Activated T-cell treated with anti-CD3 and anti-CD28 coated beads, Interleukin-2, amount 50 U/mL, for 72 hours (primary cell): ENCODE results near the gene KLF3. TPM values are rescaled to one million over a fixed set of nuclear protein-coding genes. Genes with fewer than 3 reads are reported as not detected.

Experiments
- total RNA-seq, 2 donors: library from RNA; stranded (reverse); gene quantifications; one replicate each; pipeline ENCODE4 v1.2.3, GENCODE V29; 2022

Gene KLF3
- total RNA-seq, 2 donors from 2014 or later = 7.4 to 9.6 TPM

Other genes with a start within 250 kb of the KLF3 start
- under 1 TPM in 1 of 2 donors, not detected in 1; 0.12 TPM for gene TLR10, start 118.8 kb downstream of the KLF3 start, total RNA-seq
- gene TLR1, start 140.6 kb downstream of the KLF3 start, total RNA-seq = 1 to 10 TPM; 1.9 to 3.2 TPM
- 1 to 10 TPM; 3.6 to 3.8 TPM for gene TLR6, start 192.6 kb downstream of the KLF3 start, total RNA-seq
- under 1 TPM; 0.48 to 0.83 TPM for gene FAM114A1, start 203.6 kb downstream of the KLF3 start, total RNA-seq